GM10266 (cell line): ENCODE data around the gene ZNF222.
A peak's percentile ranks its signal among the peaks of the same experiment; 100 is the strongest.

Source experiments
- DNase-seq: peaks from one replicate; pipeline ENCODE4 v3.0.0; 2012; ENCODE audit errors: extremely low spot score
- TF ChIP-seq, protein P1 (sequence below): IDR thresholded peaks from 2 replicates; pipeline ENCODE4 v1.5.1; 2012; ENCODE audit warnings: mild to moderate bottlenecking, low read depth; ENCODE audit not compliant: control insufficient read depth, insufficient read depth; ENCODE audit errors: missing control alignments

ZNF222 gene

DNA sequence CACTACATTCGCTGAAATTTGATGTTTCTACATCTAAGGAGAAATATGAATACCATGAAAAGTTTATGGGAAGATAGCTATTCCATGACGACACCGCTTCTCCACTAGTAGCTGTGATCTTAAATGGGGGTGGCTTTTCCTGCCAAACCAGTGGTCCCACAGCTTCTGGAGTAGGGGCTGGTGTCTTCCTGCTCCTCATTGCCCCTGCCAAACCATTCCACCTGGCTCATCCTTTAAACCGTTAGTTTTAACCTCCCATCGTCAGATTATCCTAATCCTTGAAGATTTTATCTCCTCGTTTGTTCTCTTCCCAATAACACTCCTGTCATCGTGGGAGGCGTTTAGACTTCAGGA is 23.0 kb upstream of the ZNF222 start:
- TF ChIP-seq, protein P1, sequence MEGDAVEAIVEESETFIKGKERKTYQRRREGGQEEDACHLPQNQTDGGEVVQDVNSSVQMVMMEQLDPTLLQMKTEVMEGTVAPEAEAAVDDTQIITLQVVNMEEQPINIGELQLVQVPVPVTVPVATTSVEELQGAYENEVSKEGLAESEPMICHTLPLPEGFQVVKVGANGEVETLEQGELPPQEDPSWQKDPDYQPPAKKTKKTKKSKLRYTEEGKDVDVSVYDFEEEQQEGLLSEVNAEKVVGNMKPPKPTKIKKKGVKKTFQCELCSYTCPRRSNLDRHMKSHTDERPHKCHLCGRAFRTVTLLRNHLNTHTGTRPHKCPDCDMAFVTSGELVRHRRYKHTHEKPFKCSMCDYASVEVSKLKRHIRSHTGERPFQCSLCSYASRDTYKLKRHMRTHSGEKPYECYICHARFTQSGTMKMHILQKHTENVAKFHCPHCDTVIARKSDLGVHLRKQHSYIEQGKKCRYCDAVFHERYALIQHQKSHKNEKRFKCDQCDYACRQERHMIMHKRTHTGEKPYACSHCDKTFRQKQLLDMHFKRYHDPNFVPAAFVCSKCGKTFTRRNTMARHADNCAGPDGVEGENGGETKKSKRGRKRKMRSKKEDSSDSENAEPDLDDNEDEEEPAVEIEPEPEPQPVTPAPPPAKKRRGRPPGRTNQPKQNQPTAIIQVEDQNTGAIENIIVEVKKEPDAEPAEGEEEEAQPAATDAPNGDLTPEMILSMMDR, result no peak
- no peak for DNase-seq

DNA sequence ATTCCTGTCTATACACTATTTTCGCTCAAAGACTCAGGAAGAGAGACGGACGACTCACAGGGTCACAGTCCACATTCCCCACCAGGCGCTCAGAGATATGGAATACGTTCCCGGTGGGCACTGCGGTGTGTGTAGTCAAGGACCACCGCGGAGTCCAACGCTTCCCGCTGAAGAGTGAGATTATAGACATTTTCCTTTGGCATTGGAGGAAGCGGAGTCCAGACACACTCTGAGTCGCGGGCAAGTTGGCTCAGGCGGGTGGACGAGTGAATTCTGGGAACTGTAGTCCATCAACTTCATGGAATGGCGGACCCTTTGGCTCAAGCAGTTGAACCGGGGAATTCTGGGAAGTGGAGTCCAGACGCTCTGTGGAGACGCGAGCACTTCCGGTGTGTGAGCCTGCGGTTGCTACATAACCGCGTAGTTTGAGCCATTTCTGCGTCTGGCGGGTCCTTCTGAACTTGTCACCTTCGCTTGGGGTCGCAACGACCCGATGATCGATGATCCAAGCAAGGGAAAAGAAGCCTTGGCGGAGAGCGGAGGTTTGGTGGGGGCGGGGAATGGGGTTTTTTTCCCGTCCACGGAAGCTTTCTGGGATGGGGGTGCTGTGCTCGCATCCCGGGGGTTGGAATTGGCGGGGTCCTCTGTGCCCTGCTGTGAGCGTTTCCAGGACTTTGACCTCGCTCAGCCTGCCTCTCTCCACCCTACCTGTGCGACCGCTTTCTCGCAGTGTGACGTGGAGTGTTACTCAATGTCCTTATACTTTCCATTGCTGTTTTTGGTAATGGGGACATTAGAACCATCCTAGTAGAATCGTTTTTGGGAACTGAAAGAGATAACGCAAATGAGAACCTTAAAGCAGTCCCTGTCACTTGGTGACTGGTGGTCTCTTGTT is 22.4 kb upstream of the ZNF222 start, which contains the start of gene ZNF230:
Gene ZNF230 (plus strand): TSS at position 392 of the 895 bp plus-strand sequence. CDS start 4,122 bp downstream, outside the sequence.
- TF ChIP-seq, protein P1, result no peak
- peak; percentile 83 for DNase-seq

DNA sequence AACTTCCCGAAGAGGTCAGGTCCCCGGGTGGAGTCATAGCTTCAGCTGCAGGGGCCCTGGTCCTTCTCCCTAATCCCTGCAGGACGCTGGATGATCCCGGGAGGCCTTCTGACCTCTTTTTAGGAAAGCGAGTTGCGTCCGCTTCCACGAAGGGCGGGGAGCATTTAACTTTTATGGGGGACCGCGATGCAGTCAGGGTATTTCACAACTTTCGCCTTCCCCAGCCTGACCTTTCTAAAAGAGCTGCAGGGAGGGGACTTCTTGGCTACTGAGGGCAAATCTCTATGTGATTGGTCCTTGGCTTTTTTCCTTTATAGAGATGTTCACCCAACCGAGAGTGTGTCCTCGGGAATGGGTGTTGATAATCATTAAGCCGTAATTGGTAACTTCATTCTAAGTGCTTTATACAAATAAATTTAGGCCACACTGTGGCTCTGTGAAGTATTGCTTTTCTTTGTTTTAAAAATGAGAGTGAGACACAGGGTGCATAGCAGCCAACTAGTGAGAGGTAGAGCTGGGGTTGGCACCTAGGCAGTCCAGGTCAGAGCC is 21.6 kb upstream of the ZNF222 start:
- peak; percentile 12 for DNase-seq
- TF ChIP-seq, protein P1, result no peak

DNA sequence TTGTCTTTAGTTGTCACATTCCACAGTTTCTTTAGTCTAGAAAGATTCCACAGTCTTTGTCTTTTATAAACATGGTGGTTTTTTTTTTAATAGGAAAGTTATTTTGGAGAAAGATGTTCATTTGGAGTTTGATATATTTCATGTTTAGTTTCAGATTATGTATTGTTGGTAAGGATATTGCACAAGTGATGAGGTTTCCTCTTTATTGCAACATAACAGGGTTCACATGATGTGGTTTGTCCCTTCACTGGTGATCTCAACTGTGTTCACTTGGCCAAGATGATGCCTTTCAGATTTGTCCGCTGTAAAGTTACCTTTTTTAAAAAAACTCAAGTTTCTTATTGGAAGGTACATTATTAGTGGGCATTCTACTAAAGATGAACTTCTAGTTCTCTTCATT is 19.2 kb upstream of the ZNF222 start:
- DNase-seq, result no peak

DNA sequence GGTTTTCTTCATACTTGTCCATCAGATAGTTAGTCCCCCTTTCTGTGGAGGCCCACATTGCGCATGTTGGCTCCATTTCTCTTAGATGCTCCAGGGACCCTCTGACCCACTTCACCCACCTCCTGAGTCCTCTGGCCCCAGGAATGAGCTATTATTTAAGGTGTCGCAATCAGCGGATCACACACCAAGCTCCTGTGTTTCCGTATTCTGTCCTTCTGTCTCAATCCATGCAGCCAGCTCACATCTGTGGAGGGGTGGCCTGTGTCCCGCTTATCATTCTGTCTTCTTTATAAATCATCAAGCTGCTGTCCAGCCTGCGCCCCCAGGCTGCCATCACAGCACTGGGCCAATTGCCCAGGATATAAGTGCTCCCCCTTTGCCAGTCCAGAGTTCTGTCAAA is 17.7 kb upstream of the ZNF222 start:
- no peak for DNase-seq
- TF ChIP-seq, protein P1, result no peak

More for the DNA sequence above, 19.2 kb upstream of the ZNF222 start:
- TF ChIP-seq, protein P1, result no peak

DNA sequence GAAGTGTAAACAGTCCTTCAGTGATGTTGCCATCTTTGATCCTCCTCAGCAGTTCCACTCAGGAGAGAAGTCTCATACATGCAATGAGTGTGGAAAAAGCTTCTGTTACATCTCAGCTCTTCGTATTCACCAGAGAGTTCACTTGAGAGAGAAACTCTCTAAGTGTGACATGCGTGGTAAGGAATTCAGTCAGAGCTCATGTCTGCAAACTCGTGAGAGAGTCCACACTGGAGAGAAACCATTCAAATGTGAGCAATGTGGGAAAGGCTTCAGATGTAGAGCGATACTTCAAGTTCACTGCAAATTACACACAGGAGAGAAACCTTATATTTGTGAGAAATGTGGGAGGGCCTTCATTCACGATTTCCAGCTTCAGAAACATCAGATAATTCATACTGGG is 14.7 kb upstream of the ZNF222 start:
- DNase-seq, result no peak
- TF ChIP-seq, protein P1, result no peak

DNA sequence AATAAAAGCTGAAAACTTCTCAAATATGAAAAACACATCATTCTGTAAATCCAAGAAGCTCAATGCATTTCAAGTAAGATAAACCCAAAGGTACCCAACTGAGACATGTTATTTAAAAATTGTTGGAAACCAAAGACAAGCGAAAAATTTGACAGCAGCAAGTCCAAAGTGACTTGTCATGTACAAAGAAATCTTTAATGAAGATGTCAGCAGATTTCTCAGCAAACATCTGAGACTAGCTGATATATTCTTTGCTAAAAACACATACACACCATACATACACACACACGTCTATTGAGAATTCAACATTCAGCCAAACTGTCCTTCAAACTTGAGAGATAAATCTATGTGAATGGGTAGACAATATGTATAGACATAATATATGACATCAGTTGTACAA is 5.7 kb upstream of the ZNF222 start:
- DNase-seq, result no peak
- TF ChIP-seq, protein P1, result no peak
